ENCODE data around the gene CD302. TPM values are rescaled to one million over a fixed set of nuclear protein-coding genes. Genes with fewer than 3 reads are reported as not detected.

CD302 gene
- total and polyA plus RNA-seq, 2 donors (not counting 3 experiments of a cell fraction or from before 2014, with no cell fraction given), result 10.4 to 10.6 TPM

GRCh38 chr2:159803235-159803962 is 5.4 kb upstream of the CD302 start:
- dilution Hi-C loops (cut with MboI; ENCODE audit: extremely low pct_ligation_motif_present, low sequenced_read_pairs) (no loop called here), intact Hi-C loops (cut with micrococcal nuclease) (no loop called here)
- POLR2A ChIA-PET, result no interaction called here
- no peak for FAIRE-seq
- DNase-seq (ENCODE audit: low read depth, low spot score), result no peak
- H3K36me3 ChIP-seq (ENCODE audit: control insufficient read depth in 2 of 2, extremely low read depth in 1 of 2, insufficient read depth in 2 of 2, low read length in 2 of 2), result no peaks in the 10 kb centered on the region
- H2AFZ ChIP-seq (ENCODE audit: low read depth, low read length), result no peak overlapping the region
- TF ChIP-seq FOS (IDR thresholded peaks at IDR 0.05; ENCODE audit: borderline replicate concordance, insufficient read depth, low read length), result no peak
- no peak for TF ChIP-seq POLR2AphosphoS5 (IDR thresholded peaks at IDR 0.05; ENCODE audit: insufficient read depth, low read depth, low read length)
- TF ChIP-seq EZH2 (IDR thresholded peaks at IDR 0.05; ENCODE audit: borderline replicate concordance, low read depth, low read length, severe bottlenecking), result no peak
- TF ChIP-seq CTCF (IDR thresholded peaks at IDR 0.05; ENCODE audit: extremely low read depth in 1 of 2, insufficient read depth in 1 of 2, low read depth in 1 of 2, low read length in 2 of 2), result no peak
- TF ChIP-seq JUN (IDR thresholded peaks at IDR 0.05; ENCODE audit: borderline replicate concordance, insufficient read depth, insufficient read length, low read depth), result no peak
- no peak for TF ChIP-seq MYC (IDR thresholded peaks at IDR 0.05; ENCODE audit: low read depth, low read length)
- no peak for TF ChIP-seq MAX (IDR thresholded peaks at IDR 0.05; ENCODE audit: insufficient read depth, insufficient read length)
- TF ChIP-seq GATA2 (IDR thresholded peaks at IDR 0.05; ENCODE audit: insufficient read depth, insufficient read length, low read depth, low read length), result no peak
- TF ChIP-seq POLR2A (IDR thresholded peaks at IDR 0.05; ENCODE audit: low read depth, low read length), result no peak
- H3K27ac ChIP-seq (ENCODE audit: insufficient read depth, low read depth, low read length), result no peak overlapping the region
- CTCF ChIA-PET, result no interaction called here
- BruUV-seq (replicated peaks), result no TSS peak
- no peaks in the 10 kb centered on the region for H3K9me3 ChIP-seq (replicated peaks; ENCODE audit: control insufficient read depth, insufficient read depth, low read length)
- no peak overlapping the region for H3K9ac ChIP-seq (replicated peaks; ENCODE audit: extremely low read depth, insufficient read depth, low read length)
- no peaks in the 10 kb centered on the region for H4K20me1 ChIP-seq (replicated peaks; ENCODE audit: control insufficient read depth, extremely low read depth, insufficient read depth, low read length)
- no peaks in the 10 kb centered on the region for H3K79me2 ChIP-seq (ENCODE audit: control insufficient read depth, insufficient read depth, low read length)
- no peaks in the 10 kb centered on the region for H3K9me1 ChIP-seq (replicated peaks; ENCODE audit: control insufficient read depth, extremely low read depth, insufficient read depth, low read length)
- no peak overlapping the region for H3K4me3 ChIP-seq (replicated peaks in 1 of 3; ENCODE audit: insufficient read depth in 1 of 3, low read depth in 1 of 3, low read length in 3 of 3)
- H3K27me3 ChIP-seq (ENCODE audit: control insufficient read depth in 2 of 2, insufficient read depth in 2 of 2, low read length in 2 of 2), result no peaks in the 10 kb centered on the region
- no peaks in the 10 kb centered on the region for H3K4me1 ChIP-seq (ENCODE audit: control insufficient read depth, extremely low read depth, insufficient read depth, low read length)
- no peak overlapping the region for H3K4me2 ChIP-seq (ENCODE audit: insufficient read depth, low read length)

Measured in endothelial cell of umbilical vein (primary cell).